Retinal pigment epithelial cell (primary cell): Measurements from ENCODE around the gene UBE2L6.

Experiments used
- DNase-seq: peaks from one replicate; pipeline ENCODE4 v3.0.0-alpha.2; 2010; ENCODE audit warnings: low read depth
- H3K4me3 ChIP-seq: 2 replicates; pipeline ENCODE4 v1.5.1; 2011; ENCODE audit warnings: mild to moderate bottlenecking, low read length, control low read depth, moderate library complexity
- CTCF ChIP-seq: conservative IDR thresholded peaks from 2 replicates; pipeline ENCODE4 v1.5.1; 2011; ENCODE audit warnings: low read depth, low read length, control low read depth, inconsistent platforms

UBE2L6 gene

GRCh38 chr11:57530596-57531507 is 36.6 kb downstream of the UBE2L6 start, which contains the start of gene TIMM10:
TIMM10 (minus strand) TSS chr11:57530754; CDS start chr11:57530189, 565 bp downstream.
- H3K4me3 ChIP-seq, result peak within 1 kb of the TSS; percentile 97
- DNase-seq, result peak; percentile 88
- TF ChIP-seq CTCF, result no peak

GRCh38 chr11:57530215-57530595 is 37.3 kb downstream of the UBE2L6 start:
- no peak for TF ChIP-seq CTCF
- no peak for DNase-seq
- peak overlapping the region; percentile 97 for H3K4me3 ChIP-seq

GRCh38 chr11:57529012-57529411 is 38.5 kb downstream of the UBE2L6 start:
- DNase-seq, result no peak
- H3K4me3 ChIP-seq, result no peak overlapping the region
- TF ChIP-seq CTCF, result no peak

GRCh38 chr11:57527056-57527631 is 40.3 kb downstream of the UBE2L6 start:
- H3K4me3 ChIP-seq, result no peak overlapping the region
- peak; percentile 90 for TF ChIP-seq CTCF
- no peak for DNase-seq

GRCh38 chr11:57523419-57523818 is 44.1 kb downstream of the UBE2L6 start:
- no peak for TF ChIP-seq CTCF
- no peak overlapping the region for H3K4me3 ChIP-seq
- DNase-seq, result no peak

GRCh38 chr11:57521116-57521515 is 46.4 kb downstream of the UBE2L6 start:
- TF ChIP-seq CTCF, result no peak
- H3K4me3 ChIP-seq, result no peak overlapping the region
- DNase-seq, result no peak
